ENCODE measurements around the gene S100A7A.

- TF ChIP-seq PPARA (CRISPR knock-in tag; IDR thresholded peaks at IDR 0.05; ENCODE audit: borderline replicate concordance) (no peak), SNAI2 (CRISPR knock-in tag; IDR thresholded peaks at IDR 0.05) (no peak)
Observed at GRCh38 chr1:153380711-153381110, 35.6 kb upstream of the S100A7A start.

Measured in SK-N-SH treated with all-trans-retinoic acid at 6 μM for 48 hours (cell line).